GM12872 (cell line): ENCODE measurements around the gene CASP2.

ENCODE experiments used
- CTCF ChIP-seq: IDR thresholded peaks from 3 replicates; pipeline ENCODE4 v1.5.1; 2011; ENCODE audit warnings: low read depth, mild to moderate bottlenecking, low read length, moderate library complexity; ENCODE audit not compliant: insufficient read depth

The CASP2 gene

DNA sequence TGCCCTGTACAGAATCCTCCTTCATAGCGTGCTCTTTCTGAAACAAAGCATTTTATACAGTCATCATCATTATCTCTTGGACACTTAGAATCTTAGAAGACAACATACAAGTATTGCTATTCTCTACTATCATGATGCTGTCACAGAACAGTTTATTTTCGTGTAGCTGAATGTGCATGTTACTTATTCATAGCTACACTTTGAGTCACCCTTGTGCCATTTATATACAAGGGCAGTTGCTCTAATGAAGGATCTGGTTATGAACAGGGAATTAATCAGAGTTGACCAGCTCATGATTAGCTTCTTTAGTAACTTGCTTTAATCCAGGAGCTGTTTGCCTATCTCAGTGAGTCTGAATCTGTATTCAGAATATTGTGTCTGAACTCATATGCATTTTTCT, 11.2 kb downstream of the CASP2 start:
- TF ChIP-seq CTCF: no peak

GRCh38 chr7:143299840-143300239, 11.7 kb downstream of the CASP2 start:
- peak; percentile 69 for TF ChIP-seq CTCF

DNA sequence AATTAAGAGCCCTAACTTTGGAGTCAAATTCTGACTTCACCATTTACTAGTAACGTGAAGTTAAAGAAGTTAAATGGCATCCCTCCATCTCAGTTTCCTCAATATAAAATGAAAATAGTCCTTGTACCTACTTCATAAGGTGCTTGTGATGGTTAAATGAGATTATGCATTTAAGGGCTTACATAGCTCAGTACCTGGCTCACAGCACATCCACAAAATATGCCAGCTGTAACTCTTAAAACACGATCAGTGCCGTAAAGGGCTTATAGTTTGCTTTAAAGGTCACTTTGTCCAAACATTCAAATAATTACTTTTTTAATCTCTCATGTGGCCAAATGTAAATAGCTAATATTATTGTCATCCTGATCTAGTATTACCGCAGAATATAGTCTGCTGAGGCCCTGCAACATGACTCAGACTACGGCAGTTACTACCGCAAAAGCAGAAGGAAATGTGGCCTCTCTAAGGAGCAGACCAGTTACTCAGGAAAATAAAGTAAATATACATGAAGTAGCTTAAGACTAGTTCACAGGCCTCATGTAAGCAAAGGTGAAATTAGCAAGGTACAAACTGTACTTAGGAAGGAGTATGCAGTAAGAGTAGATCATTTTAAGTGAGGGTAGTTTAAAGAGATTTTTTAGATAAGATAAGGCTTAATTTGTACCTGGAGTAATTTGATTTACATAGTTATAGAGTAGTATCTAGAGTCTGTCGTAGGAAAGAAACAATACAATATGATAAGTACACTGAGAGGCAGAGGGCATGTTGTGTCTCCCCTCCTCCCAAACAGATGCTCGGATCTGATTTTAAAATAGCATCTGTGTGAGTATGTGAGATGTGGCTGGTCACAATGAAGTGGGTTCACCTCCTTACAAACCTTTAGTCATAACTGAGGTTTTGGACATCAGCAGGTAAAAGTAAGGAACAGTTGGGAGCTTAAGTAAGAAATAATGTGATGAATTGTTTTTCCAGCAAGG, 13.1 kb downstream of the CASP2 start:
- no peak for TF ChIP-seq CTCF

GRCh38 chr7:143303733-143304132, 15.6 kb downstream of the CASP2 start:
- no peak for TF ChIP-seq CTCF

- no peak for TF ChIP-seq CTCF
Measured at GRCh38 chr7:143304938-143305337, 16.8 kb downstream of the CASP2 start.

DNA sequence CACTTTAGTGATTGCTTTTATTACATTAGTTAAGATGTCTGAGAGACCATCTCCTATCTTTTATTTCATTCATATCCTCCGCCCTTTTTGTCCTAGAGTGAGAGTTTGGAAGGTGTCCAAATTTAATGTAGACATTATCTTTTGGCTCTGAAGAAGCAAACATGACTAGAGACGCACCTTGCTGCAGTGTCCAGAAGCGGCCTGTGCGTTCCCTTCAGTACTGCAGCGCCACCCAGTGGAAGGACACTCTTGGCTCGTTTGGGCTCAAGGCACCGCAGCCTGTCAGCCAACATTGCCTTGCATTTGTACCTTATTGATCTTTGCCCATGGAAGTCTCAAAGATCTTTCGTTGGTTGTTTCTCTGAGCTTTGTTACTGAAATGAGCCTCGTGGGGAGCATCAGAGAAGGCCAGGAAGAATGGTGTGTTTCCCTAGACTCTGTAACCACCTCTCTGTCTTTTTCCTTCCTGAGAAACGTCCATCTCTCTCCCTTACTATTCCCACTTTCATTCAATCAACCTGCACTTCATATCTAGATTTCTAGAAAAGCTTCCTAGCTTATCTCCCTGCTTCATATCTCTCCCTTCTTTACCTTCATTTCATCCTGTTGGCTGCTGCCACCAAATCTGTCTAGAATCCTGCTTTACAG, 17.4 kb downstream of the CASP2 start:
- TF ChIP-seq CTCF: peak; percentile 78

DNA sequence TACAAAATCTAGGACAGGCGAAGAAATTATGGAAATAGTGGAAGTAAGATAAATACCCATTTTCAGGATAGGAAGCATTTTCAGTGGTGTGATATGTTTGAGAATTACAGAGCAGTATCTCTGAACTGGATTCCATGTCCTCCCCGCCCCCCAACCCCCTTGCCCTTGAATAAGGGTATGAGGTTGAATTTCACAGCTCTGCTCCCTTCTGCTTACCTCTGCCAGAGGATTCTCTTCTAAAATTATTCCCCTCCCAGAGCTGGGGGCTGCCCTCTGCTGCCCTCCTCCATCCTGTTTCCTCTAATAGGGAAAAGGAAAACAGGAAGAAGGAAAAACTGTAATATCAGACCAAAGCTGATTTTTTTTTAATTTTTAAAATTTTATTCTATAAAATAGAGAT, 20.5 kb downstream of the CASP2 start:
- no peak for TF ChIP-seq CTCF
